Progenitor cell of endocrine pancreas (in vitro differentiated cells): ENCODE measurements around the gene KBTBD13. TPM values are rescaled to one million over a fixed set of nuclear protein-coding genes. Genes with fewer than 3 reads are reported as not detected.
"Not testable (repeated sequence)": the region's sequence is repeated elsewhere in the genome, so short reads cannot be mapped to it uniquely, and the experiment has no call there.

Experiments
- DNase-seq: peaks from one replicate; pipeline ENCODE4 v3.0.0; 2021; ENCODE audit warnings: low spot score; ENCODE audit not compliant: unreplicated experiment
- H3K27ac Mint-ChIP-seq: 2 replicates; pipeline ENCODE4 v1.8.0; 2021; ENCODE audit warnings: mild to moderate bottlenecking, moderate library complexity, mixed read lengths
- H3K27me3 Mint-ChIP-seq: 2 replicates; pipeline ENCODE4 v1.8.0; 2021; ENCODE audit warnings: mixed read lengths
- H3K36me3 Mint-ChIP-seq: 2 replicates; pipeline ENCODE4 v1.8.0; 2022; ENCODE audit warnings: mixed read lengths; ENCODE audit not compliant: insufficient read depth
- H3K4me1 Mint-ChIP-seq: 2 replicates; pipeline ENCODE4 v1.8.0; 2021; ENCODE audit warnings: low read depth, mixed read lengths
- H3K4me3 Mint-ChIP-seq: 2 replicates; pipeline ENCODE4 v1.8.0; 2021; ENCODE audit warnings: low read depth, mild to moderate bottlenecking, moderate library complexity, mixed read lengths
- H3K9me3 Mint-ChIP-seq: 2 replicates; pipeline ENCODE4 v1.8.0; 2021; ENCODE audit warnings: low read depth, mixed read lengths
- total RNA-seq: library from RNA; stranded (reverse); gene quantifications from 2 replicates; pipeline ENCODE4 v1.2.1, GENCODE V29; 2021
- TF ChIP-seq, protein P1 (sequence below): fragments of 200-600 bp; sonication (generic); IDR thresholded peaks from one replicate; pipeline ENCODE4 v1.5.0; 2021; ENCODE audit warnings: antibody characterized with exemption, mild to moderate bottlenecking; ENCODE audit not compliant: unreplicated experiment

Gene KBTBD13
- total RNA-seq, 1 donor from 2014 or later = not detected

GRCh38 chr15:65038428-65038827 lies 38.1 kb upstream of the KBTBD13 start:
- DNase-seq = no peak
- TF ChIP-seq, protein P1, sequence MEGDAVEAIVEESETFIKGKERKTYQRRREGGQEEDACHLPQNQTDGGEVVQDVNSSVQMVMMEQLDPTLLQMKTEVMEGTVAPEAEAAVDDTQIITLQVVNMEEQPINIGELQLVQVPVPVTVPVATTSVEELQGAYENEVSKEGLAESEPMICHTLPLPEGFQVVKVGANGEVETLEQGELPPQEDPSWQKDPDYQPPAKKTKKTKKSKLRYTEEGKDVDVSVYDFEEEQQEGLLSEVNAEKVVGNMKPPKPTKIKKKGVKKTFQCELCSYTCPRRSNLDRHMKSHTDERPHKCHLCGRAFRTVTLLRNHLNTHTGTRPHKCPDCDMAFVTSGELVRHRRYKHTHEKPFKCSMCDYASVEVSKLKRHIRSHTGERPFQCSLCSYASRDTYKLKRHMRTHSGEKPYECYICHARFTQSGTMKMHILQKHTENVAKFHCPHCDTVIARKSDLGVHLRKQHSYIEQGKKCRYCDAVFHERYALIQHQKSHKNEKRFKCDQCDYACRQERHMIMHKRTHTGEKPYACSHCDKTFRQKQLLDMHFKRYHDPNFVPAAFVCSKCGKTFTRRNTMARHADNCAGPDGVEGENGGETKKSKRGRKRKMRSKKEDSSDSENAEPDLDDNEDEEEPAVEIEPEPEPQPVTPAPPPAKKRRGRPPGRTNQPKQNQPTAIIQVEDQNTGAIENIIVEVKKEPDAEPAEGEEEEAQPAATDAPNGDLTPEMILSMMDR = no peak
- H3K4me3 Mint-ChIP-seq = no peak overlapping the region
- no peak overlapping the region for H3K27ac Mint-ChIP-seq
- H3K9me3 Mint-ChIP-seq = no peaks in the 10 kb centered on the region
- no peaks in the 10 kb centered on the region for H3K27me3 Mint-ChIP-seq
- no peaks in the 10 kb centered on the region for H3K36me3 Mint-ChIP-seq
- H3K4me1 Mint-ChIP-seq = peaks cover 10% of the 10 kb centered on the region

GRCh38 chr15:65038836-65039235 lies 37.7 kb upstream of the KBTBD13 start:
- Mint-ChIP-seq H3K27me3 (no peaks in the 10 kb centered on the region), H3K9me3 (no peaks in the 10 kb centered on the region), H3K36me3 (no peaks in the 10 kb centered on the region), H3K27ac (no peak overlapping the region), H3K4me1 (peaks cover 7% of the 10 kb centered on the region), H3K4me3 (no peak overlapping the region)
- TF ChIP-seq, protein P1 = no peak
- DNase-seq = no peak

DNA sequence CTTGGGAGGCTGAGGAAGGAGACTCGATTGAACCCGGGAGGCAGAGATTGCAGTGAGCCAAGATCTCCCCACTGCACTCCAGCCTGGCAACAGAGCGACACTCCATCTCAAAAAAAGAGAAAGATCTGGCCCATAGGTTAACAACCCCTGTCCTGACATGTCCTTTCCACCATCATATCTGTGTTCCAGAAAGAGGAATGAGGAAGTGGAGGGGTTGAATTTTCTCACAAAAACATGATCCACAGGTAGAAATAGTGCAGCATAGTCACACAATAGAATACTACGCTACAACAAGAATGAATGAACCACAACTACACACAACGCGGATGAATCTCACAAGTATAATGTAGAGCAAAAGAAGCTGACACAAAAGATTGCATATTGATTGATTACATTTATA lies 36.1 kb upstream of the KBTBD13 start:
- Mint-ChIP-seq H3K27me3 (no peaks in the 10 kb centered on the region), H3K27ac (no peak overlapping the region), H3K36me3 (no peaks in the 10 kb centered on the region), H3K4me3 (no peak overlapping the region), H3K9me3 (no peaks in the 10 kb centered on the region), H3K4me1 (peaks cover 17% of the 10 kb centered on the region)
- TF ChIP-seq, protein P1 = no peak
- no peak for DNase-seq

DNA sequence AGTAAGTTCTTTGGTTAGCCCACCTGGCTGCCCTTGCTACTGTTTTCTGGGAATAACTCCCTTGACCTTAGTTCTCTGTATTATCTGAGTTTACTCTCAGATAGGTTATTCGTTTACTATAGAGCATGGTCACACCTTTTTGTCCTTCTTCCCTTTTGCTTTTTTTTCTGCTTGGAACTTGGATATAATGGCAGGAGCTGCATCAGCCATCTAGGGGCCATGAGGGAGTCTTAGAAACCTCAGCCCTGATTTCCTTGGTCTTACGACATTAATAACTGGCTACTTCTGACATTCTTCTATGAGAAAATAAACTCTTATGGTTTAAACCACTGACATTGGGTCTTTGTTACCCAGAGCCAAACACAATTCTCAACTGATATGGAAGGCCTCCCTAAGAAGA lies 34.8 kb upstream of the KBTBD13 start:
- Mint-ChIP-seq H3K4me1 (peaks cover 18% of the 10 kb centered on the region), H3K36me3 (no peaks in the 10 kb centered on the region), H3K9me3 (no peaks in the 10 kb centered on the region), H3K4me3 (no peak overlapping the region), H3K27me3 (no peaks in the 10 kb centered on the region), H3K27ac (no peak overlapping the region)
- TF ChIP-seq, protein P1 = no peak
- no peak for DNase-seq

GRCh38 chr15:65042776-65043327 lies 33.7 kb upstream of the KBTBD13 start:
- TF ChIP-seq, protein P1 = no peak
- DNase-seq = no peak
- Mint-ChIP-seq H3K27me3 (no peaks in the 10 kb centered on the region), H3K36me3 (no peaks in the 10 kb centered on the region), H3K4me1 (peaks cover 18% of the 10 kb centered on the region), H3K4me3 (no peak overlapping the region), H3K9me3 (no peaks in the 10 kb centered on the region), H3K27ac (peak overlapping the region; percentile 18)

DNA sequence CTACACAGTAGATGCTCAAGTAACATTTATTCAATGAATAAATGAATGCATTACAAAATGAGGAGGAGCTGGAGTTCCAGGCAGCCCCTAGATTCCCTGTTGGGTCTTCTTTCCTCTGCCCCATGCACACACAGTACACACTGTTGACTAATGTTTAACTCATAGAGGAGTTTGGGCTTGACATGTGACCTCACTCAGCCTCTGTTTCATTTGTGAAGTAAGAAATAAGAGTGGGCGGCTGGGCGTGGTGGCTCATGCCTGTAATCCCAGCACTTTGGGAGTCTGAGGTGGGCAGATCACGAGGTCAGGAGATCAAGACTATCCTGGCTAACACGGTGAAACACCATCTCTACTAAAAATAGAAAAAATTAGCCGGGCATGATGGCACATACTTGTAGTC lies 32.3 kb upstream of the KBTBD13 start:
- not testable (repeated sequence) for H3K36me3 Mint-ChIP-seq, H3K4me3 Mint-ChIP-seq, H3K9me3 Mint-ChIP-seq, H3K27me3 Mint-ChIP-seq, DNase-seq, H3K27ac Mint-ChIP-seq
- peaks cover 19% of the 10 kb centered on the region for H3K4me1 Mint-ChIP-seq
